Adipose tissue (tissue), 3 donors: Measurements from ENCODE around the gene CTRL. TPM values are rescaled to one million over a fixed set of nuclear protein-coding genes. Genes with fewer than 3 reads are reported as not detected.
"Not testable (repeated sequence)": the region's sequence is repeated elsewhere in the genome, so short reads cannot be mapped to it uniquely, and the experiment has no call there.

Experiments used
- H3K27ac ChIP-seq: one replicate; pipeline ENCODE4 v1.5.1; 2013; ENCODE audit warnings: low read depth, low read length
- WGBS, 3 donors: extraction: QIAGEN DNeasy Blood & Tissue Kit; methylation state at CpG; one replicate each; pipeline ENCODE4 v1.1.7; 2013; 5-methylcytosine and 5-hydroxymethylcytosine counted together
- polyA plus RNA-seq, 3 donors: library from polyadenylated mRNA; stranded (reverse); fragments of 200-250 nt; gene quantifications; one replicate each; pipeline ENCODE4 v1.2.3, GENCODE V29; 2013
- donor health status: healthy with polysubstance abuse.
- donor health status: Bipolar disorder and iron deficiency.
- donor health status: healthy.

The CTRL gene
- polyA plus RNA-seq, 3 donors, result 1.3 to 627 (median 2.2) TPM

GRCh38 chr16:67943619-67944504 is 12.2 kb upstream of the CTRL start, which contains the start of gene LCAT:
Gene LCAT, minus strand, starts transcription at chr16:67944120. Its CDS starts 19 bp downstream, at chr16:67944101.
- H3K27ac ChIP-seq, result no peak within 1 kb of the TSS
- 58 to 67% (median 59%) methylated on average over 21 to 23 of the region's 23 CpGs for WGBS, 3 donors

DNA sequence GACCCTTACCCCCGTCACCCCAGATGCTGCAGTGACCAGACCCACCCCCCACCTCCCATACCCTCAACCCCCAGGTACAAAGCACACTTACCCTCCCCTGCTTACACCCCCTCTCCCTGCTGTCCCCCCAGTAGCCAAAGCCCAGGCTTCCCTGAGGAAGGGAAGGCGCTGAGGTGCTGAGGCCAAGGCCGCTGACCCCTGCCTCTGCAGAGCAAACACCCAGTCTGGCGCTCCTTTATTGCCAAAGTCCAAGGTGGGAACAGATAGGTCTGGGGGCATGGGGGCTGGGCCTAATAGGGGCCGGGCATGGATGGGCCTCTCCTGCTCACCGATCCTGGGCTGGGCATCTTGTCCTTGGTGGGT is 11.6 kb upstream of the CTRL start:
- 83 to 89% (median 85%) methylated on average over 6 of the region's 6 CpGs for WGBS, 3 donors
- no peak overlapping the region for H3K27ac ChIP-seq

DNA sequence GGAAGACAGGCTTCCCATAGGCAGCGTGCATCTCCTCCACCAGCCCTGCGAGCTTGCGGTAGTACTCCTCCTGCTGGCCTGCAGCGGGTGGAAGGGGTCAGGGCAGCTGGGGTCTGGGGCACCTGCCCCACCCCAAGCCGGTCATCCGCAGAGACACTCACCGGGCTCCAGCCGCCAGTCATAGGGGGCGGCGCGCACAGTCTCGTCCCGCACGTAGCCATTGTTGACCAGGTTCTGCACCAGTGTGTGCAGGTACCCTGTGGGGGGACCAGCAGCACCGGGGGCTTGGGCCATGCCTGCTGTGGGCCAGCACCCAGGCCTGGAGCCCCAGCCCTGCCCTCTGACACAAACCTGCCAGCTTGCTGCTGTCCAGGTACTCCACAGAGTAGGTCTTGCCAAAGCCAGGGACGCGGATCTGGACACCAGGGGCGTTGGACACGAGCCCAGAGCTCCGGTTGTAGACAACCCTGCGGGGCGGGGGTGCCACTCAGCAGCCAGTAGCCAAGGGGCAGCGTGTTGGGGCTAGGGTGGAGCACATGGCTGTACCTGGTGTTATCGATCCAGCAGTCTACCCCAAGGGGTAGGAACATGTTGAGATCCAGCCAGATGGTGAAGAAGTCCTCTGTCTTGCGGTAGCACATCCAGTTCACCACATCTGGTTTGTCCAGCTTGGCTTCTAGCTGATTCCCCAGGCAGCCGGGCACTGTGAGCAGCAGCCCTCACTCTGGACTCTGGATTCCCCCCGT is 11.0 kb upstream of the CTRL start:
- 80 to 91% (median 85%) methylated on average over 27 of the region's 27 CpGs for WGBS, 3 donors
- no peak overlapping the region for H3K27ac ChIP-seq

GRCh38 chr16:67942200-67942509 is 10.5 kb upstream of the CTRL start:
- WGBS, 3 donors, result 72 to 80% (median 80%) methylated on average over 6 of the region's 6 CpGs
- no peak overlapping the region for H3K27ac ChIP-seq

DNA sequence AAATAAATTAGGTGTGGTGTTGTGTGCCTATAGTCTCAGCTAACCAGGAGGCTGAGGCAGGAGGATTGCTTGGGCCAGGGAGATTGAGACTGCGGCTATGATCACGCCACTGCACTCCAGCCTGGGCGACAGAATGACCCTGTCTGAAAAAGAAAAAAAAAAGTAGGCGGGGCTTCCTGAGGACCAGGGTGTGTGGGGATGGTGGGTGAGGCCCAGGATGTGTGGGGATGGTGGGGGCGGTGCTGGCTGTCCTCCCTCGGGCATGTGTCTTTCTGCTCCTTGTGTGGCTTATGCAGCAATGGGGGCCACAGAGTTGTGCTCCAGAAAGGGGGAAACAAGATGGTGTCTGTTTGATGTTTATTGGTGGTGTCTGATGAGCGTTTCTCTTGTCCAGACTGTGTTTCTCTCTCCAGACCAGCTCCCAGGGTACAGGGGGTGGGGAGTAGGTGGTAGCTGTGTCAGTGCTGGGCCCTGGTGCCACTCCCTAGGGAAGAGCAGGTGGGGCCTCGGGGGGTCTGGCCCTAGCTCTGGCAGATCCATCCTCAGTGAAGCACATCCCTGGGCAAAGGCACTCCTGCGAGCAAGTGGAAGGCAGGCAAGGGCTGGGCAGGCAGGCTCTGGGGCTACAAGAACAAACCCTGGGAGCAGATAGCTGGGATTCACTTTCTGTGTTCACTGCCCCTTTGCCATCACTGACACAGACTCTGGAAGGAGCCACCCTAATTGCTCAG is 10.0 kb upstream of the CTRL start:
- WGBS, 3 donors, result 78 to 87% (median 81%) methylated on average over 9 of the region's 9 CpGs
- no peak overlapping the region for H3K27ac ChIP-seq

DNA sequence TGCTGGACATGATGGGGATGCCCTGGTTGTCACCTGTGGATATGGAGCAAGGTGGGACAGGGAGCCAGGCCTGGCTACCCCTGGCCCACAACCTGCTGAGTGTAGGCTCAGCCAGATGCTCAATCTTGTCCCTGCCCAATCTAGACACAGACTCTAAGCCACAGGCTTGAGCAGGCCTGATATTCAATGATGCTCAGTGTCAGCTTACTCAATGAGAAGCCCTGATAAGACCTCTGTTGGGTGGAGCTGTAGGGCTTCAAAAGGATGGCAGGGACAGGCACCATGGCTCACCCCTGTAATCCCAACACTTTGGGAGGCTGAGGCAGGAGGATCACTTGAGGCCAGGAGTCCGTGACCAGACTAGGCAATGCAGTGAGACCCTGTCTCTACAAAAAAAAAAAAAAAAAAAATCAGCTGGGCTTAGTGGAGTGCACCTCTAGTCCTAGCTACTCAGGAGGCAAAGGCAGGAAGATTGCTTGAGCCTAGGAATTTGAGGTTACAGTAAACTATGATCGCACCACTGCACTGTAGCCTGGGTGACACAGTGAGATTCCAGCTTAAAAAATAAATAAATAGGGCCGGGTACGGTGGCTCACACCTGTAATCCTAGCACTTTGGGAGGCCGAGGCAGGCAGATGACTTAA is 8.9 kb upstream of the CTRL start:
- H3K27ac ChIP-seq, result no peak overlapping the region

GRCh38 chr16:67939507-67940445 is 8.1 kb upstream of the CTRL start:
- no peak overlapping the region for H3K27ac ChIP-seq
- 66 to 71% (median 68%) methylated on average over 31 to 33 of the region's 33 CpGs for WGBS, 3 donors

More for the DNA sequence above, 8.9 kb upstream of the CTRL start:
- 92 to 97% (median 95%) methylated on average over 5 of the region's 5 CpGs for whole genome bisulfite sequencing, 3 donors

DNA sequence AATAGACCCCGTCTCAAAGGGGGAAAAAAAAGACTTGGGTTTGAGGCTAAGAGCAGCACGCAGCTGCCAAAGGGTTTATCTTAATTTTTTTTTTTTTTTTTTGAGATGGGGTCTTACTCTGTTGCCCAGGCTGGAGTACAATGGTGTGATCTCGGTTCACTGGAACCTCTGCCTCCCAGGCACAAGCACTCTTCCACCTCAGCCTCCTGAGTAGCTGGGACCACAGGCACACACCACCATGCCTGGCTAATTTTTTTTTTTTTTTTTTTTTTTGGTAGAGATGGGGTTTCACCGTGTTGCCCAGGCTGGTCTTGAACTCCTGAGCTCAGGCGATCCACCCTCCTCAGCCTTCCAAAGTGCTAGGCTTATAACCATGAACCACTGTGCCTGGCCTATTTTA is 6.1 kb upstream of the CTRL start:
- 87 to 97% (median 91%) methylated on average over 4 to 5 of the region's 5 CpGs for WGBS, 3 donors
- not testable (repeated sequence) for H3K27ac ChIP-seq

DNA sequence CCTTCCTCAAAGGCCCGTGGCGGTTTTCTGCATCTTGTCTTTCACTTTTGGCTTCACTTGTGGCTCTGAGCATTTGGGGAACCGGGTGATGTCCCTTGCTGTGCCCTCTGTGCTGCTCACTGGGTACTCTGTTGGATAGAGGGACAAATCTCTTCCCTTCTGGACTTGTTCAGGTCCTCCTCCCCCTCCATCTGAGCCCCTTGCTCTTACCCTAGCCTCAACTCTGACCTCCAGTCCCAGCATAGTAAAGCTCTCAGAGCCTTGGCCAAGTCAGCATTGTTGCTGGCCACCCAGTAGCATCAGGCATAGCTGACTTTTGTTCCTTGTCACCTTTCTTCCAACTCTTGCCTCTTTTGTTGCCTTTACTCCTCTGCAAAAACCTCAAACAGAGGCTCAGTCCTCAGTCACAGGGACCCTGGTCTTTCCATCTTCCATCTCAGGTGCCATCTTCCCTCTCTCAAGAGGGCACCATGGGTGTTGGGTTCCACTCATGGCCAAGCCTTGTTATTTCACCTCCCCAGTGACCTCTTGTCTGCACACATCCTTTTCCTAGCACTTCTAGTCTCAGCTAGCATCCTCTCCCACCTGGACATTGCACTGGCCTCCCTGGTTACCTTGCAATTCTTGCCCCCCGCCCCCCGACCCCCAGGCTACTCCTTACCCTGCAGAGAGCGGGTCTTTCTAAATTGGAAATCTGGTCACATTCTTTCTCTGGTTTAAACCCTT is 5.4 kb upstream of the CTRL start:
- 44 to 47% (median 46%) methylated on average over 6 of the region's 6 CpGs for WGBS, 3 donors
- peak overlapping the region; percentile 51 for H3K27ac ChIP-seq

DNA sequence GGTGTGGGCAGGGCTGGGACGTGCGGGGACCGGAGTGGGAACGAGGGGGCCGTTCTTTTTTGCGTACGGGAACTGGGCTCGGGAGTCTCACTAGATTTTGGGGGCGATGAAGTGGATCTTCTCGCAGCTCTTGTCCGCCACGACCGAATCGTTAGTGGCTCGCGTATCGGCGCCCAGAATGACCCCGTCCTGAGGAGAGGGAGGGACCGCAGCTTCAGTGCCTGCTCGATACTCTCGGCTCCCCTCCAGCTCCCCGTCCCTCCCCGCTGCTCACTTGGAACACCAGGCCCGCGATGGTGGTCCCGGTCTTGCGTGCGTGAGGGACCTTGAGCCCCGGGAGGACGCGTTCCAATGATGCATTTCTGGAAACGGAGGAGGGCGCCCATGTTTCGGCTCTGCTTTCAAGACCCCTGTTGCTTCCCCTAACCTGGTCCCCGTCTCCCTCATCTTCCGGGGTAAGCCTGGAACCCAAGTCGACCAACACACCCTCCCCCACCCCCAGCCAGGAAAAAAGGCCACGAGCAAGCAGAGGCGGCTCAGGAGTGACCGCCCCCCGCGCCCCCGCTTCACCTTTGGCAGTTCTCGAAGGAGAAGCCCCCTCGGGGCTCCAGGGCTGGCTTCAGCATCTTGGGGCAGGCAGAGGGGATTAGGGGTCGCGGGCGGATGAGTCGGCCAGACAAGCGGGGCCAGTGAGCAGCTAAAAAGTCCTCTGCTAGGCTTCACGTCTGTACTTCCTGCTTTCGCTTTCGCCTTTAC is 4.6 kb upstream of the CTRL start, which contains the start of gene PSMB10:
PSMB10 (minus strand) TSS at position 727 of the 756 bp plus-strand sequence; CDS start at position 626, 101 bp downstream.
- 0 to 1% (median 0%) methylated on average over 52 to 54 of the region's 54 CpGs for WGBS, 3 donors
- H3K27ac ChIP-seq, result peak within 1 kb of the TSS; percentile 57

DNA sequence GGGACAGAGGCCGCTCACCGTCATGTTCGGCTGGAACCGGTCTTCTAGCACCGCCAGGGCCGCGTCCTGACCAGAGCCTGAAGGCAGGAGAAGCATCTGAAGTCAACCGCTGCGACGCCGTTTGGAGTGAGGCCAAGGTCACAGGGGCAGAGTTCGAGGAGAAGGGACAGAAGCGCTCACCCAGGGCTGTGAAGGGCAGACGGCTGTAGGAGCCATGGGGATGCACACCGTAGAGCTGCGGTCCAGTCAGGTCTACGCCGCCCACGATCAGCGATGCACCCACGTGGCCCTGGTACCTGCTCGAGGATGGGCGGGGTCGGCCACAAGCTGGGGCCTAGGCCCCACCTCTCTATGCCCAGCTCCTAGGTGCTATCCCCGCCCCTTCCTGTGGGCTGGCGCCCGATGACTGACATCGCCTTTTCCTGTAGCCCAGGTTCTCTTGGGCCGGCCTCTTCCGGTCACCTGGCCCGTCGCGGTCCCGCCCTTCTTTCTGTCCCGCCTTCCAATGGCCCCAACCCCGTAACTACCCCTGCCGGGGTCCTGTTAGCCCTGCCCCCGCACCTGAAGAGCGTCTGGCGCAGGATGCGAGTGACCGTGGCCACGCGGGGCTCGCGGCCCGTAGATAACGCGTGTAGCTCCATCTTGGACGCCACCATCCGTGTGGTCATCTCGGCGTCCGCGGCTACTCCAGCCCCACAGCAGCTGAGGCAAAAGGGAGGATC is 3.9 kb upstream of the CTRL start:
- WGBS, 3 donors, result 3 to 7% (median 5%) methylated on average over 55 of the region's 55 CpGs

GRCh38 chr16:67935101-67935401 is 3.4 kb upstream of the CTRL start:
- 18 to 46% (median 42%) methylated on average over 13 of the region's 13 CpGs for WGBS, 3 donors
- no peak overlapping the region for H3K27ac ChIP-seq

More for the DNA sequence above, 3.9 kb upstream of the CTRL start:
- H3K27ac ChIP-seq, result peak overlapping the region; percentile 57

DNA sequence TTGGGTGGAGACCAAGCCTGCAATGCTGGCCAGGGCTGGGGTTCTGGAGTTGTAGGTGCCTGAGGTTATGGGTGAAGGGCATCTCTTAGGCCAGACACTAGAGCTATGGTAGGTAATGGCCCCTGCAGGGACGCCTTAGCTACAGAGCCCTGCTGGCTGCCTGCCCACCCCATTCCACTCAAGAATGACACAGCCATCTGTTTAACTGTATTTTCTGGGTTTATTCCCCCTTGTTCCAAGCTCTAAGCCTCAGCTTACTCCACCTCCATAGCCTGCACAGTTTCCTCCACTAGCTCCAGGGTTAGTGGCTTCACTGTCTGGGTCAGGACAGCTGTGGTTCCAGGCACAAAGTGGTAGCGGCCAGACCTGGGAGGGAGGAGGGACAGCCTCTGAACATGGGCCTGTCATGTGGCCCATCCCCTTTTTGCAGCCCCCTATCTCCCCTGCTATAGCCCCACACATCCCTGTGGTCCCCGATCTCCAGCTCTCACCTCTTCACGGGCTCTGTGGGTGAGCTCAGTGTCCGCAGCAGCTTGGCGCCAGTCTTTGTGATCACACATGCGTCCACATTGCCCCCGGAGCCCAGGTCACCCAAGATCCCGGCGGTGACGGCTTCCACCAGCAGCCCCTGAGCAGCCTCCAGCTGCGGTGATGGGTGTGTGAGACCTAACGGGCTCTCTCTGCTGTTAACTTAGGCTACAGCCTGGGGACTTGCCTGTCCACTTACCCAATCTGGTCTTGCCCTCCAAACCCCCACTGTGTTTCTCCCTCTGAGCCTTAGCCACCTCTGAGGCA is 2.8 kb upstream of the CTRL start:
- 34 to 75% (median 72%) methylated on average over 13 of the region's 13 CpGs for WGBS, 3 donors
- no peak overlapping the region for H3K27ac ChIP-seq

DNA sequence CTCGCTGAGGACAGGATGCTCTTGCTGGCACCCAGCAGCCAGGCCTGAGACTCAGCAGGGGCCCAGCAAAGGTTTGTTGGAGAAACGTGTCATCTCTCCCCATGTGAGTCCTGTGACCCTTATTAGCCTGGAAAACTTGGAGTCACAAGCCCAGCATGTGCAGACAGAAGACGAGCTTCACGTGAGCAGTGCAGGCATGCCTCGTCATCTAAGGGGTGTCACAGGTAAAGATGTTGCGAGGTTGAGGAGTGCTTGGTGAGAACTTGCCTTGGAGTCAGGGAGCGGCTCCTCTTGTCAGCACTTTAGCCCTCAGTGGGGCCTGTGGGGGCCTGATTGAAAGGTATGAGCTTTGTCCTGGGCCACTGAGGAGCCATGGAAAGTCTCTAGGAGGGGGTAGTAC is 2.1 kb upstream of the CTRL start:
- WGBS, 3 donors, result 74 to 88% (median 86%) methylated on average over 7 of the region's 7 CpGs

DNA sequence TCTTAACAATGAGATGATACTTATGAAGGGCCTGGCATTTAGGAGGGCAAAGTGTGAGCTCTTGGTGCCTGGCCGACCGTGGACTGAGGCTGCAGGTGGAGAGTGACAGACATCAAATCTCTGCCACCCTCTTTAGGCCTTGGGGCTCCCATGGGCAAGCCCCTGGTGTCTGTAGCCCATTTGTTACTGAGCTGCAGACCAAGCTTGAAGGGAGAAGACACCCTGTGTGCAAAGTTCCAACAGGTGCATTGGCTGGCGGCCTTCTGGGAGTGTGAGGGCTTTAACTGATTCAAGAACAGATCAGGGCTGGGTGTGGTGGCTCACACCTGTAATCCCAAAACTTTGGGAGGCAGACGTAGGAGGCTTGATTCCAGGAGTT is 789 bp upstream of the CTRL start:
- no peak overlapping the region for H3K27ac ChIP-seq
- WGBS, 3 donors, result 64 to 92% (median 91%) methylated on average over 4 of the region's 4 CpGs

More for the DNA sequence above, 2.1 kb upstream of the CTRL start:
- H3K27ac ChIP-seq, result no peak overlapping the region
